Gastroesophageal sphincter (tissue), 4 donors: ENCODE data around the gene NEK6. TPM values are rescaled to one million over a fixed set of nuclear protein-coding genes. Genes with fewer than 3 reads are reported as not detected.

ENCODE experiments used
- ATAC-seq: fragments of 150-250 bp; one replicate; pipeline ENCODE4 v1.9.1; 2016; ENCODE audit warnings: mild to moderate bottlenecking, moderate library complexity
- H3K27ac ChIP-seq, 4 donors: fragments of 200-600 bp; sonication (generic) in 3 of 4; 1 replicate in 3 of 4; 2 replicates in 1 of 4; pipeline ENCODE4 v1.5.1; 2016 to 2019
- H3K27me3 ChIP-seq: fragments of 200-600 bp; sonication (generic); one replicate; pipeline ENCODE4 v1.5.1; 2019
- H3K36me3 ChIP-seq, 2 donors: fragments of 200-600 bp; sonication (generic); one replicate each; pipeline ENCODE4 v1.5.1; 2019; ENCODE audit warnings: control low read depth in 1 of 2
- H3K4me1 ChIP-seq, 3 donors: fragments of 200-600 bp; sonication (generic); 1 replicate in 2 of 3; 2 replicates in 1 of 3; pipeline ENCODE4 v1.5.1; 2016 to 2019; ENCODE audit warnings: control low read depth in 2 of 3
- H3K4me3 ChIP-seq, 2 donors: fragments of 200-600 bp; sonication (generic); one replicate each; pipeline ENCODE4 v1.5.1; 2019; ENCODE audit warnings: mild to moderate bottlenecking in 1 of 2, moderate library complexity in 1 of 2
- H3K9me3 ChIP-seq, 3 donors: fragments of 200-600 bp; sonication (generic); one replicate each; pipeline ENCODE4 v1.5.1; 2017 to 2019; ENCODE audit warnings: control low read depth in 2 of 3
- CTCF ChIP-seq, 4 experiments: fragments of 200-600 bp in 2 of 4; fragments of 450-650 bp in 2 of 4; sonication (generic) in 1 of 4; IDR thresholded peaks; one replicate each; pipeline ENCODE4 v1.5.1; 2017 to 2019; ENCODE audit warnings: antibody characterized with exemption in 4 of 4, mild to moderate bottlenecking in 2 of 4, moderate library complexity in 2 of 4
- EP300 ChIP-seq: sonication (generic); formaldehyde crosslinking; IDR thresholded peaks from one replicate; pipeline ENCODE4 v1.6.1; 2017; ENCODE audit warnings: antibody characterized with exemption, mild to moderate bottlenecking
- POLR2A ChIP-seq, 2 donors: fragments of 450-650 bp; IDR thresholded peaks; one replicate each; pipeline ENCODE4 v1.6.1; 2017; ENCODE audit warnings: antibody characterized with exemption in 2 of 2, mild to moderate bottlenecking in 2 of 2, moderate library complexity in 1 of 2
- POLR2AphosphoS5 ChIP-seq: sonication (generic); formaldehyde crosslinking; IDR thresholded peaks from one replicate; pipeline ENCODE4 v1.6.1; 2017; ENCODE audit warnings: antibody characterized with exemption
- WGBS, 2 donors: methylation state at CpG; one replicate each; pipeline ENCODE4 v1.1.5; 2018; ENCODE audit warnings: low coverage in 1 of 2; 5-methylcytosine and 5-hydroxymethylcytosine counted together
- total RNA-seq, 4 donors: library from RNA; depleted of rRNA; stranded (reverse); fragments of >200 nt; gene quantifications; one replicate each; pipeline ENCODE4 v1.1.0, GENCODE V29; 2016

Gene NEK6
- total RNA-seq, 4 donors from 2014 or later = 13.2 to 31.7 (median 19.3) TPM

- Histone ChIP-seq H3K27ac (no peak overlapping the region), H3K27me3 (no peaks in the 10 kb centered on the region), H3K4me1 (peaks cover 0 to 22% (median 0%) of the 10 kb centered on the region in 3 donors), H3K4me3 (no peak overlapping the region), H3K36me3 (peaks cover 0 to 98% of the 10 kb centered on the region in 2 donors), H3K9me3 (no peaks in the 10 kb centered on the region)
- no peak for ATAC-seq
- TF ChIP-seq POLR2AphosphoS5 = no peak
- TF ChIP-seq CTCF (IDR thresholded peaks at IDR 0.05) = no peak
- no peak for TF ChIP-seq EP300
- no peak for TF ChIP-seq POLR2A (IDR thresholded peaks at IDR 0.05)
- WGBS, 2 donors = 77 to 100% methylated on average over 1 to 8 of the region's 8 CpGs
Measured at GRCh38 chr9:124352616-124353015, 94.9 kb downstream of the NEK6 start.

GRCh38 chr9:124353166-124353768 lies 95.5 kb downstream of the NEK6 start:
- Histone ChIP-seq H3K27ac (no peak overlapping the region), H3K36me3 (peaks cover 0 to 94% of the 10 kb centered on the region in 2 donors), H3K4me3 (no peak overlapping the region), H3K4me1 (peaks cover 0 to 27% (median 0%) of the 10 kb centered on the region in 3 donors), H3K9me3 (no peaks in the 10 kb centered on the region), H3K27me3 (no peaks in the 10 kb centered on the region)
- TF ChIP-seq POLR2A (IDR thresholded peaks at IDR 0.05) (no peak), POLR2AphosphoS5 (no peak), EP300 (no peak), CTCF (IDR thresholded peaks at IDR 0.05) (no peak)
- ATAC-seq = no peak
- 89 to 96% methylated on average over 3 of the region's 7 CpGs for WGBS, 2 donors

- Histone ChIP-seq H3K36me3 (peaks cover 0 to 88% of the 10 kb centered on the region in 2 donors), H3K4me1 (peaks cover 0 to 29% (median 0%) of the 10 kb centered on the region in 3 donors), H3K9me3 (no peaks in the 10 kb centered on the region), H3K27ac (no peak overlapping the region), H3K4me3 (no peak overlapping the region), H3K27me3 (no peaks in the 10 kb centered on the region)
- TF ChIP-seq POLR2AphosphoS5 = no peak
- no peak for TF ChIP-seq EP300
- no peak for TF ChIP-seq CTCF (IDR thresholded peaks at IDR 0.05)
- TF ChIP-seq POLR2A (IDR thresholded peaks at IDR 0.05) = no peak
- 50 to 100% methylated on average over 1 of the region's 4 CpGs for WGBS, 2 donors
- no peak for ATAC-seq
Measured at GRCh38 chr9:124353811-124354274, 96.1 kb downstream of the NEK6 start.

GRCh38 chr9:124354346-124355038 lies 96.7 kb downstream of the NEK6 start:
- WGBS, 2 donors = 100% methylated on average over 1 of the region's 17 CpGs; no CpG with 5 or more reads in 1 of the 2 donors
- Histone ChIP-seq H3K36me3 (peaks cover 0 to 81% of the 10 kb centered on the region in 2 donors), H3K27ac (no peak overlapping the region)

More at GRCh38 chr9:124354346-124355038, 96.7 kb downstream of the NEK6 start:
- TF ChIP-seq POLR2A (IDR thresholded peaks at IDR 0.05) (no peak), CTCF (IDR thresholded peaks at IDR 0.05) (no peak), EP300 (no peak), POLR2AphosphoS5 (no peak)
- H3K4me3 ChIP-seq = no peak overlapping the region
- H3K9me3 ChIP-seq = no peaks in the 10 kb centered on the region
- no peak for ATAC-seq
- no peaks in the 10 kb centered on the region for H3K27me3 ChIP-seq
- H3K4me1 ChIP-seq = peaks cover 0 to 29% (median 0%) of the 10 kb centered on the region in 3 donors
